CD4-positive, alpha-beta T cell (primary cell): Measurements from ENCODE around the gene TECPR2. TPM values are rescaled to one million over a fixed set of nuclear protein-coding genes. Genes with fewer than 3 reads are reported as not detected.

Experiments
- ATAC-seq: fragments of 200-7000 bp; cut with Tn5 transposase; one replicate; pipeline ENCODE4 v1.10.0; 2022; ENCODE audit warnings: mild to moderate bottlenecking; ENCODE audit not compliant: poor library complexity
- CTCF ChIA-PET: fragments of 350-600 bp; sonication (Branson Sonifier 250); formaldehyde crosslinking; loops from one replicate; lab custom pipeline; 2021; ENCODE audit warnings: antibody characterized with exemption, inconsistent platforms; lab: Charles Lee
- POLR2A ChIA-PET: fragments of 350-600 bp; sonication (Branson Sonifier 250); formaldehyde crosslinking; loops from one replicate; lab custom pipeline; 2021; ENCODE audit warnings: antibody characterized with exemption, inconsistent platforms; lab: Charles Lee
- DNase-seq, 14 experiments: peaks; one replicate each; pipeline ENCODE4 v3.0.0-alpha.2; 2013 to 2020; ENCODE audit warnings: mixed read lengths in 2 of 14
- H3K27ac ChIP-seq, 2 donors: one replicate each; pipeline versions ENCODE4 v1.5.1 to v1.7.0; 2013; ENCODE audit warnings: low read length in 2 of 2, low read depth in 1 of 2, mild to moderate bottlenecking in 1 of 2
- H3K27me3 ChIP-seq, 2 experiments: 1 replicate in 1 of 2; 2 replicates in 1 of 2; pipeline versions ENCODE4 v1.6.1 to v1.7.0; 2013; ENCODE audit warnings: low read length in 2 of 2, control low read depth in 1 of 2, mild to moderate bottlenecking in 1 of 2, moderate library complexity in 1 of 2; ENCODE audit not compliant: insufficient read depth in 2 of 2, control insufficient read depth in 1 of 2
- H3K36me3 ChIP-seq: one replicate; pipeline ENCODE4 v1.6.1; 2013; ENCODE audit warnings: low read length, control low read depth; ENCODE audit not compliant: insufficient read depth
- H3K4me1 ChIP-seq: one replicate; pipeline ENCODE4 v1.6.1; 2013; ENCODE audit warnings: low read length, control low read depth; ENCODE audit not compliant: insufficient read depth
- H3K4me3 ChIP-seq: one replicate; pipeline ENCODE4 v1.5.1; 2013; ENCODE audit warnings: mild to moderate bottlenecking, low read length, moderate library complexity
- H3K9me3 ChIP-seq, 2 experiments: 1 replicate in 1 of 2; 2 replicates in 1 of 2; pipeline versions ENCODE4 v1.6.1 to v1.7.0; 2013; ENCODE audit warnings: low read length in 2 of 2, mild to moderate bottlenecking in 2 of 2, control low read depth in 1 of 2, moderate library complexity in 1 of 2; ENCODE audit not compliant: control insufficient read depth in 1 of 2, insufficient read depth in 1 of 2
- H3K27ac Mint-ChIP-seq: one replicate; pipeline ENCODE4 v1.8.0; 2020; ENCODE audit warnings: mixed read lengths
- H3K27me3 Mint-ChIP-seq: one replicate; pipeline ENCODE4 v1.8.0; 2021; ENCODE audit warnings: mixed read lengths
- H3K36me3 Mint-ChIP-seq: one replicate; pipeline ENCODE4 v1.8.0; 2021; ENCODE audit warnings: low read depth, mixed read lengths
- H3K4me1 Mint-ChIP-seq: one replicate; pipeline ENCODE4 v1.8.0; 2021; ENCODE audit warnings: low read depth, mixed read lengths
- H3K4me3 Mint-ChIP-seq: one replicate; pipeline ENCODE4 v1.8.0; 2020; ENCODE audit warnings: mild to moderate bottlenecking, mixed read lengths
- H3K9me3 Mint-ChIP-seq: one replicate; pipeline ENCODE4 v1.8.0; 2020; ENCODE audit warnings: mixed read lengths
- intact Hi-C, 2 experiments: fragments of 100-400 bp; cut with DNase I in 1 of 2; cut with micrococcal nuclease in 1 of 2; formaldehyde crosslinking; loops; one replicate each; pipeline versions ENCODE4 v1.15.1 to v1.9.0; 2023 to 2025; cut with DNase I, micrococcal nuclease
- total RNA-seq, 174 experiments: library from RNA in 2 of 174; stranded (reverse) in 2 of 174; gene quantifications; one replicate each; pipeline ENCODE4 v1.2.3 and lab custom pipeline; 2021 to 2026
- TF ChIP-seq, protein P1 (sequence below): fragments of 200-600 bp; IDR thresholded peaks from one replicate; pipeline ENCODE4 v1.8.0; 2022; ENCODE audit warnings: antibody characterized with exemption, mild to moderate bottlenecking

The TECPR2 gene
- total RNA-seq, 2 experiments from 2014 or later, result 5.0 to 5.4 TPM

DNA sequence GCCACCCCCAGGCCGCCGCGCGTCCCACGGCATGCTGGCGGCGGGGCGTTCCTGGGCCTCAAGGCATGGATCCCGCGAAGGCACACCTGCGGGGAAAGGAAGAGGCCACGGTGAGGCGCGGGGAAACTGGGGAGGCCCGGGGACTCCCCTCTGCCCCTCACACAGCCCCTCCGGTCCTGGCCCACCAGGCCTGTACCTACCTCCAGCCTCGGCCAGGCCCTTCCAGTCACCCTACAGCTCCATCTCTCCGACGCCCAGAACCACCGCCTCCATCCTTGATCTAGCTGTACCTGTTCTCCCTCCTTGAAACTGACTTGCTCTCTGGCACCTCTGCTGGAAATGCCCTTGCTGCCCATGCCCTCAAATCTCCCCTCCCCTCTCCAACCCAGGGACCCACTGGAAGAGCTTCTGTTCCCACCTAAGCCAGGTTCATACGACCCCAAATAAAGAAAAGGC lies 145.1 kb downstream of the TECPR2 start:
- Mint-ChIP-seq H3K27me3 (no peaks in the 10 kb centered on the region), H3K27ac (peak overlapping the region; percentile 62), H3K9me3 (peaks cover 2% of the 10 kb centered on the region), H3K36me3 (no peaks in the 10 kb centered on the region), H3K4me1 (peaks cover 18% of the 10 kb centered on the region), H3K4me3 (peak overlapping the region; percentile 70)
- no peak overlapping the region for H3K27ac ChIP-seq
- ATAC-seq (no peak), DNase-seq (peak in 2 of 14 experiments; percentile 33 to 47)
- ChIA-PET POLR2A (no interaction called here), CTCF (interaction anchor here (0.6 to 1.3 kb wide), 2 partner anchors 70 to 120 kb away, joined by 3 read pairs; no protein-coding TSS in a partner anchor)
- peaks cover 0 to 5% of the 10 kb centered on the region in 2 experiments for H3K9me3 ChIP-seq
- peaks cover 25% of the 10 kb centered on the region for H3K4me1 ChIP-seq
- intact Hi-C loops, result loop anchor here in 1 of 2 experiments (5.0 kb wide), 1 partner anchor 371 kb away; the partner anchor contains the start of gene WDR20
- TF ChIP-seq, protein P1, sequence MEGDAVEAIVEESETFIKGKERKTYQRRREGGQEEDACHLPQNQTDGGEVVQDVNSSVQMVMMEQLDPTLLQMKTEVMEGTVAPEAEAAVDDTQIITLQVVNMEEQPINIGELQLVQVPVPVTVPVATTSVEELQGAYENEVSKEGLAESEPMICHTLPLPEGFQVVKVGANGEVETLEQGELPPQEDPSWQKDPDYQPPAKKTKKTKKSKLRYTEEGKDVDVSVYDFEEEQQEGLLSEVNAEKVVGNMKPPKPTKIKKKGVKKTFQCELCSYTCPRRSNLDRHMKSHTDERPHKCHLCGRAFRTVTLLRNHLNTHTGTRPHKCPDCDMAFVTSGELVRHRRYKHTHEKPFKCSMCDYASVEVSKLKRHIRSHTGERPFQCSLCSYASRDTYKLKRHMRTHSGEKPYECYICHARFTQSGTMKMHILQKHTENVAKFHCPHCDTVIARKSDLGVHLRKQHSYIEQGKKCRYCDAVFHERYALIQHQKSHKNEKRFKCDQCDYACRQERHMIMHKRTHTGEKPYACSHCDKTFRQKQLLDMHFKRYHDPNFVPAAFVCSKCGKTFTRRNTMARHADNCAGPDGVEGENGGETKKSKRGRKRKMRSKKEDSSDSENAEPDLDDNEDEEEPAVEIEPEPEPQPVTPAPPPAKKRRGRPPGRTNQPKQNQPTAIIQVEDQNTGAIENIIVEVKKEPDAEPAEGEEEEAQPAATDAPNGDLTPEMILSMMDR, result no peak
- no peak overlapping the region for H3K4me3 ChIP-seq
- no peaks in the 10 kb centered on the region for H3K27me3 ChIP-seq
- H3K36me3 ChIP-seq, result no peaks in the 10 kb centered on the region

- Histone ChIP-seq H3K9me3 (peaks cover 0 to 5% of the 10 kb centered on the region in 2 experiments), H3K4me1 (peaks cover 25% of the 10 kb centered on the region), H3K27me3 (no peaks in the 10 kb centered on the region), H3K36me3 (no peaks in the 10 kb centered on the region), H3K27ac (peak overlapping the region in 1 of 2 donors; percentile 34), H3K4me3 (no peak overlapping the region)
- H3K27me3 Mint-ChIP-seq, result no peaks in the 10 kb centered on the region
- ATAC-seq (no peak), DNase-seq (peak in 2 of 14 experiments; percentile 37 to 49)
- H3K27ac Mint-ChIP-seq, result peak overlapping the region; percentile 62
- H3K9me3 Mint-ChIP-seq, result peaks cover 2% of the 10 kb centered on the region
- intact Hi-C loops, result loop anchor here in 1 of 2 experiments (5.0 kb wide), 1 partner anchor 371 kb away; the partner anchor contains the start of gene WDR20
- H3K4me3 Mint-ChIP-seq, result peak overlapping the region; percentile 70
- peaks cover 18% of the 10 kb centered on the region for H3K4me1 Mint-ChIP-seq
- TF ChIP-seq, protein P1, result no peak
- POLR2A ChIA-PET, result no interaction called here
- CTCF ChIA-PET, result interaction anchor here (0.6 to 1.3 kb wide), 2 partner anchors 70 to 120 kb away, joined by 3 read pairs; no protein-coding TSS in a partner anchor
- no peaks in the 10 kb centered on the region for H3K36me3 Mint-ChIP-seq
Observed at GRCh38 chr14:102508410-102508773, 145.7 kb downstream of the TECPR2 start.

DNA sequence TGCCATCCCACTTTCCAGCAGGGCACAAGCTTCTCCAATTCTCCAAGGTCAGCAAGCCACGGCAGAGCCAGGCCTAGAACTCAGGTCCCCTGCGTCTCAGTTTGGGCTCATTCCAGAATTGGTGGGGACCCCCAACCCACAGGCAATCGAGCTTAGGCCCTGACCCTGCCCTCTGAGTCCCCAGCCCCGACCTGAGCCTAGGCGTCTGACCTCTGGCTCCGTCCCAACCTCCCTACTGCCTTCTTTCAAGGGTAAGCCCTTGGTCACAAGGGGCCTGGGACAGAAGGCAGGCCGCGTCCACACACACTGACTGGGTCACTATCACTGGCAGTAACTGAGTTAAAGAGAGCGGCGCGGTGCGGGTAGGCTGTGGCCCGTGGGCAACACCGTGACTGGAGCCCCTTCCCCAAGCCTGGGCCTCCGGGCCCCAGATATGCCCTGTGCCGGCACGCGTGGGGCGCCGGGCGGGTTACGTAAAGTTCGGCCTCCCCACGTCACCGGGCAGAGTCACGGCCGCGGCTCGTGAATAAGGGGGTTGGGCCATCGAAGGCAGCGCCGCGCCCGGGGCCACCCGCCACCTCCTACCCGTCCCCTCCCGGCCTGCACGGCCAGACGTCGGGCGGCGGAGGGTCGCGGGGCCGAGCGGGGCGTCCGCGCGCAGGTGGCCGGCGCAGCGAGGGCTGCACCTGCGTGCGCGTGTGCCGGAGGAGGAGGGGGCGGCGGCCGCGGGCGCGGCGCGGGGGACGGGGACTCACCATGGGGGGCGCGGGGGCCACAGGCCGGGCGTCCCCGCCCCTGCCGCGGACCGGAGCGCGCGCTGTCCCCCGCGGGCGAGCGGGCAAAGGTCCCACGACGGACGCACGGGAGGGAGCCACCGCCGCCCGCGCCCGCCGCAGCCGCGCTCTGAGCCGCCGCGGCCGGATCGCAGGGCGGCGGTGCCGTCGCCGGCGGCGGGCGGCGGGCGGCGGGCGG lies 146.3 kb downstream of the TECPR2 start:
- H3K4me1 ChIP-seq, result peaks cover 25% of the 10 kb centered on the region
- Mint-ChIP-seq H3K27me3 (no peaks in the 10 kb centered on the region), H3K9me3 (peaks cover 2% of the 10 kb centered on the region), H3K27ac (peak overlapping the region; percentile 62), H3K4me1 (peaks cover 18% of the 10 kb centered on the region), H3K4me3 (peak overlapping the region; percentile 70), H3K36me3 (no peaks in the 10 kb centered on the region)
- intact Hi-C loops, result loop anchor here in 1 of 2 experiments (5.0 kb wide), 1 partner anchor 372 kb away; the partner anchor contains the start of gene WDR20
- TF ChIP-seq, protein P1, result no peak
- ATAC-seq, result peak; percentile 17
- POLR2A ChIA-PET, result interaction anchor here (0.8 to 1.4 kb wide), 2 partner anchors 16 to 82 kb away, joined by 3 to 6 read pairs; no protein-coding TSS in a partner anchor
- peak overlapping the region; percentile 36 for H3K4me3 ChIP-seq
- no peaks in the 10 kb centered on the region for H3K27me3 ChIP-seq
- peaks cover 0 to 5% of the 10 kb centered on the region in 2 experiments for H3K9me3 ChIP-seq
- CTCF ChIA-PET, result interaction anchor here (1.3 kb wide), 1 partner anchor 71 kb away, joined by 3 read pairs; no protein-coding TSS in a partner anchor
- peak in 7 of 14 experiments; percentile 24 to 81 (median 50) for DNase-seq
- H3K36me3 ChIP-seq, result no peaks in the 10 kb centered on the region
- peak overlapping the region in 1 of 2 donors; percentile 34 for H3K27ac ChIP-seq
